SU-DHL-6 (cell line): ENCODE results near the gene ATP8A2.

Experiments
- EZH2phosphoT487 ChIP-seq: fragments of 200-600 bp; sonication (generic), shearing (Covaris generic); conservative IDR thresholded peaks from 2 replicates; pipeline ENCODE4 v1.6.1; 2018; ENCODE audit warnings: mild to moderate bottlenecking, antibody characterized with exemption, low read length, moderate library complexity, mixed read lengths
- TF ChIP-seq, protein P1 (sequence below): fragments of 200-600 bp; sonication (generic); IDR thresholded peaks from one replicate; pipeline ENCODE4 v1.5.1; 2017; ENCODE audit warnings: antibody characterized with exemption, mild to moderate bottlenecking, low read length, moderate library complexity; ENCODE audit not compliant: insufficient read depth, poor library complexity, severe bottlenecking

DNA sequence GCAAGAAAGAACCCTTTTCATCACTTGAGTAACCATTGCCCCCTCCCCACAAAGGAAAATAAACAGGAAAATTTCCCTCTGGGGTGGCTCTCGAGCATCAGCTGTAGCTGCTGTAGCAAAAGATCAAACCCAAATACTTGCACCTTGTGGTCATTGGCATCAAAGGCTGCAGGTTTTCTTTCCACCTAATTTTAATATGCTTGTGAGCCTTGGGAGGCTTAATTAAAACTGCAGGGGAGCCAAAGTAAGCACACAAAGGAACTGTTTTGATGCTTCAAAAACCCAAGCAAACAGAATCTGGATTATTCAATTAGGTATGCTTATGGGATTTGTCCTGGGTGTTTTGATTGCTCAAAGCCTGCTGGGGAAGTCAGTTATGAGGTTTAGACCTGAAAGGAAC is 560.6 kb downstream of the ATP8A2 start:
- TF ChIP-seq, protein P1, sequence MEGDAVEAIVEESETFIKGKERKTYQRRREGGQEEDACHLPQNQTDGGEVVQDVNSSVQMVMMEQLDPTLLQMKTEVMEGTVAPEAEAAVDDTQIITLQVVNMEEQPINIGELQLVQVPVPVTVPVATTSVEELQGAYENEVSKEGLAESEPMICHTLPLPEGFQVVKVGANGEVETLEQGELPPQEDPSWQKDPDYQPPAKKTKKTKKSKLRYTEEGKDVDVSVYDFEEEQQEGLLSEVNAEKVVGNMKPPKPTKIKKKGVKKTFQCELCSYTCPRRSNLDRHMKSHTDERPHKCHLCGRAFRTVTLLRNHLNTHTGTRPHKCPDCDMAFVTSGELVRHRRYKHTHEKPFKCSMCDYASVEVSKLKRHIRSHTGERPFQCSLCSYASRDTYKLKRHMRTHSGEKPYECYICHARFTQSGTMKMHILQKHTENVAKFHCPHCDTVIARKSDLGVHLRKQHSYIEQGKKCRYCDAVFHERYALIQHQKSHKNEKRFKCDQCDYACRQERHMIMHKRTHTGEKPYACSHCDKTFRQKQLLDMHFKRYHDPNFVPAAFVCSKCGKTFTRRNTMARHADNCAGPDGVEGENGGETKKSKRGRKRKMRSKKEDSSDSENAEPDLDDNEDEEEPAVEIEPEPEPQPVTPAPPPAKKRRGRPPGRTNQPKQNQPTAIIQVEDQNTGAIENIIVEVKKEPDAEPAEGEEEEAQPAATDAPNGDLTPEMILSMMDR: no peak
- no peak for TF ChIP-seq EZH2phosphoT487
